Endothelial cell of umbilical vein (primary cell): ENCODE data around the gene VSTM2B. TPM values are rescaled to one million over a fixed set of nuclear protein-coding genes. Genes with fewer than 3 reads are reported as not detected.

ENCODE experiments used
- BruUV-seq: library from RNA; stranded (reverse); fragments of 400-500 nt; replicated peaks from 2 replicates; lab custom pipeline; 2021; lab: Mats Ljungman, UMichigan
- CTCF ChIA-PET: fragments of 300-600, 350-600 bp; sonication (Branson Sonifier 250); formaldehyde crosslinking; loops from one replicate; lab custom pipeline; 2021; ENCODE audit warnings: antibody characterized with exemption, inconsistent platforms; lab: Charles Lee
- POLR2A ChIA-PET: fragments of 300-600, 350-600 bp; sonication (Branson Sonifier 250); formaldehyde crosslinking; loops from one replicate; lab custom pipeline; 2021; ENCODE audit warnings: antibody characterized with exemption, inconsistent platforms; lab: Charles Lee
- DNase-seq: peaks from one replicate; pipeline ENCODE4 v3.0.0-alpha.2; 2011; ENCODE audit warnings: low read depth, low spot score
- FAIRE-seq: peaks from 2 replicates; lab custom pipeline; 2011; peaks lifted over from hg19 to GRCh38; lab: Jason Lieb, UNC
- H2AFZ ChIP-seq: 2 replicates; pipeline ENCODE4 v1.6.0; 2012; ENCODE audit warnings: low read depth, low read length, control low read depth, inconsistent platforms
- H3K27ac ChIP-seq: 2 replicates; pipeline ENCODE4 v1.5.1; 2011; ENCODE audit warnings: low read depth, mild to moderate bottlenecking, control low read depth, low read length, moderate library complexity; ENCODE audit not compliant: insufficient read depth
- H3K27me3 ChIP-seq, 2 experiments: 2 replicates each; pipeline versions ENCODE4 v1.6.0 to v1.6.1; 2011; ENCODE audit warnings: low read length in 2 of 2, mixed read lengths in 1 of 2; ENCODE audit not compliant: control insufficient read depth in 2 of 2, insufficient read depth in 2 of 2
- H3K36me3 ChIP-seq, 2 experiments: 2 replicates in 1 of 2; 3 replicates in 1 of 2; pipeline ENCODE4 v1.5.1; 2011; ENCODE audit warnings: low read length in 2 of 2, mild to moderate bottlenecking in 1 of 2, moderate library complexity in 1 of 2; ENCODE audit not compliant: control insufficient read depth in 2 of 2, insufficient read depth in 2 of 2; ENCODE audit errors: extremely low read depth in 1 of 2
- H3K4me1 ChIP-seq: 3 replicates; pipeline ENCODE4 v1.5.1; 2011; ENCODE audit warnings: mild to moderate bottlenecking, low read length; ENCODE audit not compliant: control insufficient read depth, insufficient read depth; ENCODE audit errors: extremely low read depth
- H3K4me2 ChIP-seq: 2 replicates; pipeline ENCODE4 v1.6.1; 2011; ENCODE audit warnings: low read length, control low read depth, mixed read lengths; ENCODE audit not compliant: insufficient read depth
- H3K4me3 ChIP-seq, 3 experiments: fragments of 200-600 bp in 1 of 3; sonication (generic), shearing (Covaris generic) in 1 of 3; replicated peaks in 1 of 3; 2 replicates each; pipeline ENCODE4 v1.5.1; 2011 to 2016; ENCODE audit warnings: control low read depth in 3 of 3, low read length in 3 of 3, mild to moderate bottlenecking in 2 of 3, inconsistent platforms in 1 of 3, low read depth in 1 of 3, moderate library complexity in 1 of 3; ENCODE audit not compliant: insufficient read depth in 1 of 3
- H3K79me2 ChIP-seq: 2 replicates; pipeline ENCODE4 v1.6.0; 2012; ENCODE audit warnings: low read length, inconsistent platforms; ENCODE audit not compliant: control insufficient read depth, insufficient read depth
- H3K9ac ChIP-seq: replicated peaks from 2 replicates; pipeline ENCODE3; 2011; ENCODE audit warnings: low read length, control low read depth; ENCODE audit not compliant: insufficient read depth; ENCODE audit errors: extremely low read depth
- H3K9me1 ChIP-seq: replicated peaks from 3 replicates; pipeline ENCODE4 v1.6.0; 2011; ENCODE audit warnings: mild to moderate bottlenecking, low read length; ENCODE audit not compliant: control insufficient read depth, insufficient read depth; ENCODE audit errors: extremely low read depth
- H3K9me3 ChIP-seq: replicated peaks from 2 replicates; pipeline ENCODE4 v1.5.1; 2012; ENCODE audit warnings: low read length, inconsistent platforms; ENCODE audit not compliant: control insufficient read depth, insufficient read depth
- H4K20me1 ChIP-seq: replicated peaks from 2 replicates; pipeline ENCODE3; 2011; ENCODE audit warnings: mild to moderate bottlenecking, low read length; ENCODE audit not compliant: control insufficient read depth, insufficient read depth; ENCODE audit errors: extremely low read depth
- CTCF ChIP-seq, 2 donors: IDR thresholded peaks; 1 replicate in 1 of 2; 2 replicates in 1 of 2; pipeline ENCODE4 v1.5.1; 2011; ENCODE audit warnings: low read length in 2 of 2, mild to moderate bottlenecking in 2 of 2, moderate library complexity in 2 of 2, control low read depth in 1 of 2, inconsistent platforms in 1 of 2, low read depth in 1 of 2; ENCODE audit not compliant: insufficient read depth in 1 of 2; ENCODE audit errors: extremely low read depth in 1 of 2
- EZH2 ChIP-seq: IDR thresholded peaks from 2 replicates; pipeline ENCODE4 v1.6.1; 2012; ENCODE audit warnings: borderline replicate concordance, low read depth, mild to moderate bottlenecking, moderate library complexity, low read length, inconsistent platforms; ENCODE audit not compliant: severe bottlenecking
- FOS ChIP-seq: IDR thresholded peaks from 2 replicates; pipeline ENCODE4 v1.6.1; 2011; ENCODE audit warnings: mild to moderate bottlenecking, low read length, moderate library complexity, borderline replicate concordance; ENCODE audit not compliant: insufficient read depth
- GATA2 ChIP-seq: IDR thresholded peaks from 2 replicates; pipeline ENCODE4 v1.7.0; 2011; ENCODE audit warnings: low read depth, mild to moderate bottlenecking, moderate library complexity, mixed read lengths, low read length; ENCODE audit not compliant: insufficient read length, insufficient read depth
- JUN ChIP-seq: IDR thresholded peaks from 2 replicates; pipeline ENCODE4 v1.6.1; 2011; ENCODE audit warnings: borderline replicate concordance, low read depth; ENCODE audit not compliant: insufficient read length, insufficient read depth
- MAX ChIP-seq: IDR thresholded peaks from 2 replicates; pipeline ENCODE4 v1.6.1; 2011; ENCODE audit not compliant: insufficient read depth, insufficient read length
- MYC ChIP-seq: IDR thresholded peaks from one replicate; pipeline ENCODE4 v1.6.1; 2011; ENCODE audit warnings: mild to moderate bottlenecking, low read depth, low read length
- POLR2A ChIP-seq: IDR thresholded peaks from 2 replicates; pipeline ENCODE4 v1.6.1; 2012; ENCODE audit warnings: low read depth, mild to moderate bottlenecking, control low read depth, low read length
- POLR2AphosphoS5 ChIP-seq: IDR thresholded peaks from 2 replicates; pipeline ENCODE4 v1.6.1; 2012; ENCODE audit warnings: low read depth, mild to moderate bottlenecking, control low read depth, low read length, moderate library complexity; ENCODE audit not compliant: insufficient read depth
- dilution Hi-C: fragments of 300-500 bp; cut with MboI; formaldehyde crosslinking; loops from one replicate; pipeline ENCODE4 v1.15.0; 2019; ENCODE audit warnings: low sequenced_read_pairs; ENCODE audit not compliant: extremely low pct_ligation_motif_present
- intact Hi-C: fragments of 100-400 bp; cut with micrococcal nuclease; formaldehyde crosslinking; loops from one replicate; pipeline ENCODE4 v1.10.0; 2022
- polyA plus RNA-seq, 4 experiments: library from polyadenylated mRNA; depleted of rRNA in 3 of 4; stranded (reverse) in 3 of 4; unstranded in 1 of 4; fragments of >200 nt; gene quantifications; 2 replicates each; pipeline versions ENCODE4 v1.2.1 to v1.2.3, GENCODE V29; 2011 to 2012; ENCODE audit warnings: missing spikeins in 1 of 4
- total RNA-seq: library from RNA; stranded (reverse); gene quantifications from 2 replicates; pipeline ENCODE4 v1.2.3, GENCODE V29; 2021

VSTM2B gene
- total and polyA plus RNA-seq, 2 donors (not counting 3 experiments of a cell fraction or from before 2014, with no cell fraction given) = not detected

- ChIA-PET CTCF (interaction anchor here (0.7 to 7.8 kb wide), 28 partner anchors 8 to 332 kb away, joined by 3 to 210 read pairs (median 5); partner anchors contain the start of genes C19orf12, PLEKHF1 and URI1), POLR2A (interaction anchor here (1.1 kb wide), 1 partner anchor 106 kb away, joined by 5 read pairs; no protein-coding TSS in a partner anchor)
- Histone ChIP-seq H3K4me3 (no peak overlapping the region), H3K27ac (no peak overlapping the region), H3K9me3 (no peaks in the 10 kb centered on the region), H3K4me1 (peaks cover 8% of the 10 kb centered on the region), H3K79me2 (peaks cover 8% of the 10 kb centered on the region), H3K9me1 (no peaks in the 10 kb centered on the region), H3K9ac (no peak overlapping the region), H3K4me2 (no peak overlapping the region), H3K36me3 (peaks cover 4 to 22% of the 10 kb centered on the region in 2 experiments), H3K27me3 (no peaks in the 10 kb centered on the region), H4K20me1 (no peaks in the 10 kb centered on the region), H2AFZ (no peak overlapping the region)
- intact Hi-C loops (loop anchor here (1.0 kb wide), 4 partner anchors 56 to 263 kb away; no protein-coding TSS in a partner anchor), dilution Hi-C loops (no loop called here)
- TF ChIP-seq JUN (no peak), POLR2A (no peak), MAX (no peak), MYC (no peak), CTCF (IDR thresholded peaks at IDR 0.05; ENCODE audit: extremely low read depth in 1 of 2, insufficient read depth in 1 of 2, low read depth in 1 of 2, low read length in 2 of 2) (no peak), EZH2 (no peak), POLR2AphosphoS5 (no peak), GATA2 (no peak), FOS (no peak)
- BruUV-seq = no TSS peak
- no peak for DNase-seq
- FAIRE-seq = no peak
Measured at GRCh38 chr19:29610213-29610573, 84.4 kb downstream of the VSTM2B start.
